Measurements from ENCODE around the gene IFIT1. TPM values are rescaled to one million over a fixed set of nuclear protein-coding genes. Genes with fewer than 3 reads are reported as not detected.

IFIT1 gene
- total RNA-seq, 1 donor from 2014 or later: 13.2 TPM

- peaks cover 7% of the 10 kb centered on the region for H3K9me3 Mint-ChIP-seq
Measured at GRCh38 chr10:89414146-89414878, 21.9 kb downstream of the IFIT1 start, which contains the start of gene IFIT5. Gene IFIT5, plus strand, starts transcription at chr10:89414568. Its CDS starts 231 bp downstream, at chr10:89414799.

GRCh38 chr10:89414879-89415821, 22.7 kb downstream of the IFIT1 start:
- no peak overlapping the region for H3K27ac ChIP-seq

More at GRCh38 chr10:89414146-89414878, 21.9 kb downstream of the IFIT1 start, which contains the start of gene IFIT5:
- H3K27me3 Mint-ChIP-seq (ENCODE audit: insufficient read depth, low read depth): no peaks in the 10 kb centered on the region
- Histone ChIP-seq H3F3A (ENCODE audit: low read depth) (peaks cover 14% of the 10 kb centered on the region), H2AFZ (replicated peaks) (peak within 1 kb of the TSS; percentile 98), H3K36me3 (no peaks in the 10 kb centered on the region), H3K9ac (peak within 1 kb of the TSS; percentile 22), H3K4me2 (peak within 1 kb of the TSS; percentile 87), H3K79me2 (ENCODE audit: low read depth) (no peaks in the 10 kb centered on the region), H4K20me1 (ENCODE audit: low read depth) (no peaks in the 10 kb centered on the region), H3K27me3 (peaks cover 23% of the 10 kb centered on the region), H3K9me3 (ENCODE audit: low read depth) (no peaks in the 10 kb centered on the region), H3K4me3 (peak within 1 kb of the TSS; percentile 65), H3K27ac (no peak within 1 kb of the TSS), H3K4me1 (peaks cover 4% of the 10 kb centered on the region)
- peaks cover 20% of the 10 kb centered on the region for H3K36me3 Mint-ChIP-seq
- peak within 1 kb of the TSS; percentile 98 for H3K4me3 Mint-ChIP-seq
- no peak for TF ChIP-seq EZH2 (IDR thresholded peaks at IDR 0.05)
- no peak for TF ChIP-seq EZH2phosphoT487 (IDR thresholded peaks at IDR 0.05)
- TF ChIP-seq CTCF (IDR thresholded peaks at IDR 0.05): no peak
- DNase-seq (ENCODE audit: low spot score): peak; percentile 86
- H3K4me1 Mint-ChIP-seq: peaks cover 12% of the 10 kb centered on the region
- H3K27ac Mint-ChIP-seq: peak within 1 kb of the TSS; percentile 99

More at GRCh38 chr10:89414879-89415821, 22.7 kb downstream of the IFIT1 start:
- H3K27me3 ChIP-seq: peaks cover 23% of the 10 kb centered on the region
- no peaks in the 10 kb centered on the region for H3K36me3 ChIP-seq
- H3K4me3 ChIP-seq: peak overlapping the region; percentile 65
- peak overlapping the region; percentile 98 for H2AFZ ChIP-seq (replicated peaks)
- Mint-ChIP-seq H3K27ac (peak overlapping the region; percentile 19), H3K36me3 (peaks cover 20% of the 10 kb centered on the region), H3K4me3 (peak overlapping the region; percentile 98), H3K9me3 (peaks cover 7% of the 10 kb centered on the region), H3K4me1 (peaks cover 12% of the 10 kb centered on the region), H3K27me3 (ENCODE audit: insufficient read depth, low read depth) (no peaks in the 10 kb centered on the region)
- peak overlapping the region; percentile 87 for H3K4me2 ChIP-seq
- DNase-seq (ENCODE audit: low spot score): peak; percentile 60
- H3F3A ChIP-seq (ENCODE audit: low read depth): peaks cover 14% of the 10 kb centered on the region
- TF ChIP-seq EZH2phosphoT487 (IDR thresholded peaks at IDR 0.05): peak; percentile 13
- peak; percentile 74 for TF ChIP-seq EZH2 (IDR thresholded peaks at IDR 0.05)
- no peak for TF ChIP-seq CTCF (IDR thresholded peaks at IDR 0.05)
- no peaks in the 10 kb centered on the region for H3K79me2 ChIP-seq (ENCODE audit: low read depth)
- no peaks in the 10 kb centered on the region for H3K9me3 ChIP-seq (ENCODE audit: low read depth)
- H4K20me1 ChIP-seq (ENCODE audit: low read depth): no peaks in the 10 kb centered on the region
- peak overlapping the region; percentile 22 for H3K9ac ChIP-seq
- peaks cover 4% of the 10 kb centered on the region for H3K4me1 ChIP-seq

All from neural progenitor cell (in vitro differentiated cells).